Measurements from ENCODE around the gene LRRC56. TPM values are rescaled to one million over a fixed set of nuclear protein-coding genes. Genes with fewer than 3 reads are reported as not detected.
A peak's percentile ranks its signal among the peaks of the same experiment; 100 is the strongest.

Gene LRRC56
- total RNA-seq, 1 donor from 2014 or later, result not detected

DNA sequence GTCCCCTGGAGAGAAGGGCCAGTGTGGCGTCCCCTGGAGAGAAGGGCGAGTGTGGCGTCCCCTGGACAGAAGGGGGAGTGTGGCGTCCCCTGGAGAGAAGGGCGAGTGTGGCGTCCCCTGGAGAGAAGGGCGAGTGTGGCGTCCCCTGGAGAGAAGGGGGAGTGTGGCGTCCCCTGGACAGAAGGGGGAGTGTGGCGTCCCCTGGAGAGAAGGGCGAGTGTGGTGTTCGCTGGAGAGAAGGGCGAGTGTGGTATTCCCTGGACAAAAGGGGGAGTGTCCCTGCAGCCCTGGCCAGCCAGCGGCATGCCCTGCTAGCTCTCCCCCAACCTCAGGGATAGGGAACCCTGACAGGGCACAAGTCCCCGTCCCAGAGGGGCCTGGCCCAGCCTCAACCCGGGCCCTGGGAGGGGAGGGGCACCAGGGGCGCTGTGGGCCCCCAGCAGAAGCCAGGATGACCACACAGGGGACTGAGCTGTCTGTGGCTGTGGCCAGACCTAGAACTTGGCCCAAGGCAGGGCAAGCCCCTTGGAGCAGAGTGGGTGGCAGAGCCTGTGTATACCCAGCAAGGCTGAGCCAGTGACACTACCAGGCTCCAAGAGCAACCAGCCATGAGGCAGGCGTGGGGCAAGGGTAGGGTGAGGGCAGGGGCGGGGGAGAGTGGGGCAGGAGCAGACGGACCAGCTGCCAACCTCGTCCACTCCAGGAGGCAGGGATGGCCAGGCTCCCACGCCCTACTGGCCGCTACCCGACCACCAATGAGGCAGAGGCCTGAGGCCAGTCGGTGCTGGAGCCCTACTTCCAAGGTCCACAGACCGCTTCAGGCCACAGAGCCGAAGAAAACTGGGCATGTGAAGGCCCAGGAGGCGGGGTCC, 6.1 kb upstream of the LRRC56 start:
- Histone ChIP-seq H3K4me1 (peaks cover 6 to 15% of the 10 kb centered on the region in 2 donors), H3K36me3 (peaks cover 23 to 27% of the 10 kb centered on the region in 2 donors), H3K27me3 (no peaks in the 10 kb centered on the region), H3K27ac (no peak overlapping the region), H3K4me3 (no peak overlapping the region), H3K9me3 (no peaks in the 10 kb centered on the region)
- intact Hi-C loops (cut with DNase I), result no loop called here
- DNase-seq (ENCODE audit: low spot score in 2 of 2), result no peak
- TF ChIP-seq, protein P1, sequence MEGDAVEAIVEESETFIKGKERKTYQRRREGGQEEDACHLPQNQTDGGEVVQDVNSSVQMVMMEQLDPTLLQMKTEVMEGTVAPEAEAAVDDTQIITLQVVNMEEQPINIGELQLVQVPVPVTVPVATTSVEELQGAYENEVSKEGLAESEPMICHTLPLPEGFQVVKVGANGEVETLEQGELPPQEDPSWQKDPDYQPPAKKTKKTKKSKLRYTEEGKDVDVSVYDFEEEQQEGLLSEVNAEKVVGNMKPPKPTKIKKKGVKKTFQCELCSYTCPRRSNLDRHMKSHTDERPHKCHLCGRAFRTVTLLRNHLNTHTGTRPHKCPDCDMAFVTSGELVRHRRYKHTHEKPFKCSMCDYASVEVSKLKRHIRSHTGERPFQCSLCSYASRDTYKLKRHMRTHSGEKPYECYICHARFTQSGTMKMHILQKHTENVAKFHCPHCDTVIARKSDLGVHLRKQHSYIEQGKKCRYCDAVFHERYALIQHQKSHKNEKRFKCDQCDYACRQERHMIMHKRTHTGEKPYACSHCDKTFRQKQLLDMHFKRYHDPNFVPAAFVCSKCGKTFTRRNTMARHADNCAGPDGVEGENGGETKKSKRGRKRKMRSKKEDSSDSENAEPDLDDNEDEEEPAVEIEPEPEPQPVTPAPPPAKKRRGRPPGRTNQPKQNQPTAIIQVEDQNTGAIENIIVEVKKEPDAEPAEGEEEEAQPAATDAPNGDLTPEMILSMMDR (IDR thresholded peaks at IDR 0.05), result no peak

DNA sequence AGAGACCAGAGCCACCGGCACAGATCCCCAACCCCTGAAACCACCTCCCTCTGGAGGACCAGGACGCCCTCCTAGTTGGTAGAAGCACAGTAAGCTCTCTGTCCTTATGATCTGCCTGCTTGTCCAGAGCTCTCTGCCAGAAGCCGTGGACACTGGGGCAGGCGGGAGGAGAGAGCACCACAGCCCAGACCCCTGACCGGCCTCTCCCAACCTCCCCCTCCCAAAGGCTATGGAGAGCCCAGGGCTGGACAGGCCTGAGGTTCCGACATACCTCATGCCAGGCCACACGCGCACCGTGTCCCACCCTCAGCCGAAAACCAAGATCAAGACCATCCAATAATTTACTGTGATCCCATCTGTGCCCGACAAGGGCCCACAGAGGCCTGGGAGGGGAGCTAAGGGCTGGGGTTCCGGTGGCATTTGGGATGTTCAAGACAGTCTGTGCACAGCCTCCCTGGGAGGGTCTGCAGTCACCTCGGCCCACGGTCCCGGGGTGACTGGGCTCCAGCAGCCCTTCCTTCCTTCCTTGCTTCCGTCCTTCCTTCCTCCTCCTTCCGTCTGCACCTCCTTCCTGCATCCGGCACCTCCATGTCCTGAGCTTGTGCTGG, 5.3 kb upstream of the LRRC56 start:
- Histone ChIP-seq H3K36me3 (peaks cover 23 to 27% of the 10 kb centered on the region in 2 donors), H3K27me3 (no peaks in the 10 kb centered on the region), H3K9me3 (no peaks in the 10 kb centered on the region), H3K4me1 (peaks cover 13 to 21% of the 10 kb centered on the region in 2 donors), H3K27ac (no peak overlapping the region), H3K4me3 (no peak overlapping the region)
- no peak for DNase-seq (ENCODE audit: low spot score in 2 of 2)
- intact Hi-C loops (cut with DNase I), result no loop called here
- TF ChIP-seq, protein P1 (IDR thresholded peaks at IDR 0.05), result no peak

DNA sequence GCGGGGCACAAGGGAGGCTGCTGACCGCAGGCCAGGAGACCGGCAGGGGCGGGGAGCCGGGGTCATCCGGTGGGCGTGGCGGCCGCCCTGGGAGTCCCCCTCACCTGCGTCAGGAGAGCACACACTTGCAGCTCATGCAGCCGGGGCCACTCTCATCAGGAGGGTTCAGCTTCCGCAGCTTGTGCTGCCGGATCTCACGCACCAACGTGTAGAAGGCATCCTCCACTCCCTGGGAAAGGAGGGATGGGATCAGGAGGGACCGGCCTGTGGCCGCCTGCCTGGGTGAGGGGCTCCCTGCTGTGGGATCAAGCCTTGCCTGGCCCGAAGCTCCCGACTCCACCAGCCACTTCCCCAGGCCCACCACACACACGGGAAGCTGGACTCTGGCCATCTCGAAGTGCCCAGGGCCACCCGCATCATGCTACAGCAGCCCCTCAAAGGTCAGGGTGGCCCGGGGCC, 4.8 kb upstream of the LRRC56 start:
- intact Hi-C loops (cut with DNase I), result no loop called here
- Histone ChIP-seq H3K27ac (no peak overlapping the region), H3K4me3 (no peak overlapping the region), H3K27me3 (no peaks in the 10 kb centered on the region), H3K9me3 (no peaks in the 10 kb centered on the region), H3K4me1 (peaks cover 13 to 26% of the 10 kb centered on the region in 2 donors), H3K36me3 (peaks cover 23 to 27% of the 10 kb centered on the region in 2 donors)
- no peak for DNase-seq (ENCODE audit: low spot score in 2 of 2)
- TF ChIP-seq, protein P1 (IDR thresholded peaks at IDR 0.05), result no peak

DNA sequence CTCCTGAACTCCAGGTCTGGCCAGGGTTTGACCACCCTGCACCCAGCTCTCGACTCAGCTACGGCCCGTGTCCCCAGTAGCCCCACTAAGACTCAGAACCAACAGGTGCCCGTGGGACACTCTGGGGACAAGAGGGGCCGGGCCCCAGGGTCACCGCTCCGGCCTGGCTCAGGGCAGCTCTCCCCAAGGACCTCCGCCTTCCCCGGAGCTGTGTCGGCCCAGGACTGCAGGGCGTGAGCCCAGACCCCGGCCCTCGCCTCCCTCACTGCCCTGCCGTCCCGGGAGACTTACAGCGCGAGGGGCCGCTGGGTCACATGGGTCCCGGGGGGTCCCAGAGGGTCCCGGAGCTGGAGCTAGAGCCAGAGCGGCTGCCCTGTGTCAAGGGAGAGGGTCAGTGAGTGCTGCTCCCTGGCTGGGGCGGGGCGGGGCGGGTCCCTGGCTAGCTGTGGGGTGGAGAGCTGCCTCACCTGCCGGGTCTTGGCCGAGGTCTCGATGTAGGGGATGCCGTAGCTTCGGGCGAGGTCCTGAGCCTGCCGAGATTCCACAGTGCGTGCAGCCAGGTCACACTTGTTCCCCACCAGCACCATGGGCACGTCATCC, 4.2 kb upstream of the LRRC56 start:
- H3K36me3 ChIP-seq, result peaks cover 23 to 27% of the 10 kb centered on the region in 2 donors
- H3K4me3 ChIP-seq, result no peak overlapping the region
- H3K27me3 ChIP-seq, result no peaks in the 10 kb centered on the region
- TF ChIP-seq, protein P1 (IDR thresholded peaks at IDR 0.05), result no peak
- no peak overlapping the region for H3K27ac ChIP-seq
- intact Hi-C loops (cut with DNase I), result no loop called here
- peaks cover 13 to 26% of the 10 kb centered on the region in 2 donors for H3K4me1 ChIP-seq
- H3K9me3 ChIP-seq, result no peaks in the 10 kb centered on the region
- no peak for DNase-seq (ENCODE audit: low spot score in 2 of 2)

DNA sequence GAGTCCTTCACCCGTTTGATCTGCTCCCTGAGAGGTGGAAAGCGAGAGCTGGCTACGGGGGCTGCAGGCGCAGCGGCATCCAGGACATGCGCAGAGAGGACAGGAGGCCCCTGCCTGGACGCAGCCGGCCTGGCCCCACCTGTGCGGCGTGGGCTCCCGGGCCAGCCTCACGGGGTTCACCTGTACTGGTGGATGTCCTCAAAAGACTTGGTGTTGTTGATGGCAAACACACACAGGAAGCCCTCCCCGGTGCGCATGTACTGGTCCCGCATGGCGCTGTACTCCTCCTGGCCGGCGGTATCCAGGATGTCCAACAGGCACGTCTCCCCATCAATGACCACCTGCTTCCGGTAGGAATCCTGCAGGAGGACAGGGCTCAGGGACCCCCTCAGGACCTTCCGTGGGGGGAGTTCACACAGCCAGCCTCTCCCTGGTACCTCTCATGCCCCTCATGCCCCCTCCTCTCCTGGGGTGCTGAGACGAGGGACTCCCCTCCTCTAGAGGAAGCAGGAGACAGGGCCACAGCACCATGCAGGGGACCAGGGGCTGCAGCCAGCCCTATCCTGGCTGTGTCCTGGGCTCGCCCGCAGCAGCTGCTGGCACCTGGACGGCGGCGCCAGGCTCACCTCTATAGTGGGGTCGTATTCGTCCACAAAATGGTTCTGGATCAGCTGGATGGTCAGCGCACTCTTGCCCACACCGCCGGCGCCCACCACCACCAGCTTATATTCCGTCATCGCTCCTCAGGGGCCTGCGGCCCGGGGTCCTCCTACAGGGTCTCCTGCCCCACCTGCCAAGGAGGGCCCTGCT, 3.5 kb upstream of the LRRC56 start:
- no peak for DNase-seq (ENCODE audit: low spot score in 2 of 2)
- peaks cover 23 to 27% of the 10 kb centered on the region in 2 donors for H3K36me3 ChIP-seq
- H3K4me1 ChIP-seq, result peaks cover 13 to 26% of the 10 kb centered on the region in 2 donors
- intact Hi-C loops (cut with DNase I), result loop anchor here (2.0 kb wide), 1 partner anchor 35 kb away; no protein-coding TSS in a partner anchor
- no peaks in the 10 kb centered on the region for H3K9me3 ChIP-seq
- peak overlapping the region; percentile 92 to 94 for H3K4me3 ChIP-seq
- no peaks in the 10 kb centered on the region for H3K27me3 ChIP-seq
- TF ChIP-seq, protein P1 (IDR thresholded peaks at IDR 0.05), result no peak
- H3K27ac ChIP-seq, result no peak overlapping the region
